ENCODE data around the gene TSEN2. TPM values are rescaled to one million over a fixed set of nuclear protein-coding genes. Genes with fewer than 3 reads are reported as not detected.

The TSEN2 gene
- total RNA-seq, 1 experiment from 2014 or later, result 22.0 TPM

DNA sequence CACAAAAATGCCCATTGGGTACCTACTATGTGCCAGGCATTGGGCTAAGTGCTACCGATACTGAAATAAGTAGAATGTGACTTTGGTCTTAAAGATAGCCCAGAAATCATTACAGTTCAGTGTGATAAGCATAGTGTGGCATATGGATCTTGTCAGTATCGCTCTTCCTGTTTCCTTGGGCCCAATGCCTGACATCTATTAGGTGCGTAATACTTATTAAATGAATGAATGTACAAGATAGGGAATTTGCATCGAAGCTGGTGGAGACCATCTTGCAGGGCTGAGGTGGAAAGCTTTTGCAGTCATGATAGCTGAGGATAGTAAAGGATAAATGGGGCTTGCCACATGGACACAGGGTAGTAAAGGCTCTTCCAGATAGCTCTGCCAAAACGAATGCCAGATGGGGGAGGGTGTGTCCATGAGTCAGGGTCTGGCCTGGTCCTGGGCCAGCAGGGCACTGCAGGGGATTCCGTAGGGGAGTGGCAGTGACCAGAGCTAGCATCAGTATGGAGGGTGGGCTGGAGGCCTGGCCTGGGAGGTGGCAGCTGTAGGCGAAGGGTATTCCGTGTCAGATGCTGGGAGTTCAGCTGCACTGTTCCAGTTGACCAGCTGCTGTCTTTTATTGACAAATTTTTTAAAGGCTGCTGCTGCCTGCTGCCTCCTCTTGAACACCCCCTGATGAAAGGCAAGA, 23.5 kb downstream of the TSEN2 start:
- intact Hi-C loops (cut with micrococcal nuclease; ENCODE audit: unreplicated experiment), result no loop called here
- Histone ChIP-seq H3K4me3 (ENCODE audit: low read depth in 2 of 2, low read length in 2 of 2) (no peak overlapping the region), H3K4me1 (ENCODE audit: control insufficient read depth, insufficient read depth, low read length) (no peaks in the 10 kb centered on the region), H3K27ac (ENCODE audit: low read length) (no peak overlapping the region), H3K27me3 (ENCODE audit: control insufficient read depth, insufficient read depth, low read length) (no peaks in the 10 kb centered on the region), H3K9me3 (ENCODE audit: control insufficient read depth, insufficient read depth, low read depth, low read length) (no peaks in the 10 kb centered on the region), H3K36me3 (ENCODE audit: control insufficient read depth, insufficient read depth, low read length) (no peaks in the 10 kb centered on the region; the same call in none of the 2 replicates)
- DNase-seq (ENCODE audit: low read depth, low spot score), result no peak
- POLR2A ChIA-PET, result no interaction called here
- in situ Hi-C loops (cut with HindIII; ENCODE audit: low pct_unique_long_range_greater_than_20kb, low sequenced_read_pairs), result no loop called here
- peak; percentile 45; the same call in 1 of the 2 replicates for ATAC-seq
- no TSS peak for BruUV-seq (replicated peaks)
- TF ChIP-seq, protein P1, sequence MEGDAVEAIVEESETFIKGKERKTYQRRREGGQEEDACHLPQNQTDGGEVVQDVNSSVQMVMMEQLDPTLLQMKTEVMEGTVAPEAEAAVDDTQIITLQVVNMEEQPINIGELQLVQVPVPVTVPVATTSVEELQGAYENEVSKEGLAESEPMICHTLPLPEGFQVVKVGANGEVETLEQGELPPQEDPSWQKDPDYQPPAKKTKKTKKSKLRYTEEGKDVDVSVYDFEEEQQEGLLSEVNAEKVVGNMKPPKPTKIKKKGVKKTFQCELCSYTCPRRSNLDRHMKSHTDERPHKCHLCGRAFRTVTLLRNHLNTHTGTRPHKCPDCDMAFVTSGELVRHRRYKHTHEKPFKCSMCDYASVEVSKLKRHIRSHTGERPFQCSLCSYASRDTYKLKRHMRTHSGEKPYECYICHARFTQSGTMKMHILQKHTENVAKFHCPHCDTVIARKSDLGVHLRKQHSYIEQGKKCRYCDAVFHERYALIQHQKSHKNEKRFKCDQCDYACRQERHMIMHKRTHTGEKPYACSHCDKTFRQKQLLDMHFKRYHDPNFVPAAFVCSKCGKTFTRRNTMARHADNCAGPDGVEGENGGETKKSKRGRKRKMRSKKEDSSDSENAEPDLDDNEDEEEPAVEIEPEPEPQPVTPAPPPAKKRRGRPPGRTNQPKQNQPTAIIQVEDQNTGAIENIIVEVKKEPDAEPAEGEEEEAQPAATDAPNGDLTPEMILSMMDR (IDR thresholded peaks at IDR 0.05), result no peak
- no peak for TF ChIP-seq TCF7L2 (IDR thresholded peaks at IDR 0.05; ENCODE audit: low read depth, low read length)
- TF ChIP-seq, protein P2, sequence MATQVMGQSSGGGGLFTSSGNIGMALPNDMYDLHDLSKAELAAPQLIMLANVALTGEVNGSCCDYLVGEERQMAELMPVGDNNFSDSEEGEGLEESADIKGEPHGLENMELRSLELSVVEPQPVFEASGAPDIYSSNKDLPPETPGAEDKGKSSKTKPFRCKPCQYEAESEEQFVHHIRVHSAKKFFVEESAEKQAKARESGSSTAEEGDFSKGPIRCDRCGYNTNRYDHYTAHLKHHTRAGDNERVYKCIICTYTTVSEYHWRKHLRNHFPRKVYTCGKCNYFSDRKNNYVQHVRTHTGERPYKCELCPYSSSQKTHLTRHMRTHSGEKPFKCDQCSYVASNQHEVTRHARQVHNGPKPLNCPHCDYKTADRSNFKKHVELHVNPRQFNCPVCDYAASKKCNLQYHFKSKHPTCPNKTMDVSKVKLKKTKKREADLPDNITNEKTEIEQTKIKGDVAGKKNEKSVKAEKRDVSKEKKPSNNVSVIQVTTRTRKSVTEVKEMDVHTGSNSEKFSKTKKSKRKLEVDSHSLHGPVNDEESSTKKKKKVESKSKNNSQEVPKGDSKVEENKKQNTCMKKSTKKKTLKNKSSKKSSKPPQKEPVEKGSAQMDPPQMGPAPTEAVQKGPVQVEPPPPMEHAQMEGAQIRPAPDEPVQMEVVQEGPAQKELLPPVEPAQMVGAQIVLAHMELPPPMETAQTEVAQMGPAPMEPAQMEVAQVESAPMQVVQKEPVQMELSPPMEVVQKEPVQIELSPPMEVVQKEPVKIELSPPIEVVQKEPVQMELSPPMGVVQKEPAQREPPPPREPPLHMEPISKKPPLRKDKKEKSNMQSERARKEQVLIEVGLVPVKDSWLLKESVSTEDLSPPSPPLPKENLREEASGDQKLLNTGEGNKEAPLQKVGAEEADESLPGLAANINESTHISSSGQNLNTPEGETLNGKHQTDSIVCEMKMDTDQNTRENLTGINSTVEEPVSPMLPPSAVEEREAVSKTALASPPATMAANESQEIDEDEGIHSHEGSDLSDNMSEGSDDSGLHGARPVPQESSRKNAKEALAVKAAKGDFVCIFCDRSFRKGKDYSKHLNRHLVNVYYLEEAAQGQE (IDR thresholded peaks at IDR 0.05; ENCODE audit: insufficient read depth in 1 of 2, low read depth in 2 of 2, low read length in 1 of 2), result no peak
- no peak for TF ChIP-seq POLR2AphosphoS5 (IDR thresholded peaks at IDR 0.05; ENCODE audit: low read depth, low read length)
- no peak for TF ChIP-seq SIN3A (IDR thresholded peaks at IDR 0.05; ENCODE audit: borderline replicate concordance, insufficient read depth, low read depth, low read length)
- CTCF ChIA-PET, result no interaction called here

DNA sequence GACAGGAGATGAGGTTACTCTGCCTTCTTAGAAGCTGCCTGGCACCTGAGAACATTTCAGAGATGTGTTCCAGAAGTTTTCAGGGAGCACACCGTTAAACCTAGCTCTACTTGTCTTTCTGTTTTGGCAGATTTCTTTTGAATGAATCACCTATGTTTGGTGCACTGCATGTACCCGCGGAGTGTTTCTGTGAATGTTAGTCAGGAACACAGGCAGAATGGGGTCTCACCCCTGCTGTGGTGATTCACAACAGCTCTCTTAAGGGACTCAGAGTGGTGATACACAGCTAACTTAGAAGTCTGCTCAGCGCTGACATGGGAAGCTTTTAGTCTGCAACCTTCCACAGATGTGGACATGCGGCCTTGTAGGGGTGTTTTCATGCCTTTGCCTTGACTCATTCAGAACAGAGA, 24.0 kb downstream of the TSEN2 start:
- in situ Hi-C loops (cut with HindIII; ENCODE audit: low pct_unique_long_range_greater_than_20kb, low sequenced_read_pairs), result no loop called here
- Histone ChIP-seq H3K36me3 (ENCODE audit: control insufficient read depth, insufficient read depth, low read length) (no peaks in the 10 kb centered on the region; the same call in 1 of the 2 replicates), H3K27me3 (ENCODE audit: control insufficient read depth, insufficient read depth, low read length) (no peaks in the 10 kb centered on the region), H3K4me3 (ENCODE audit: low read depth in 2 of 2, low read length in 2 of 2) (no peak overlapping the region), H3K9me3 (ENCODE audit: control insufficient read depth, insufficient read depth, low read depth, low read length) (no peaks in the 10 kb centered on the region), H3K27ac (ENCODE audit: low read length) (no peak overlapping the region), H3K4me1 (ENCODE audit: control insufficient read depth, insufficient read depth, low read length) (no peaks in the 10 kb centered on the region)
- ChIA-PET POLR2A (no interaction called here), CTCF (no interaction called here)
- no peak for DNase-seq (ENCODE audit: low read depth, low spot score)
- BruUV-seq (replicated peaks), result no TSS peak
- intact Hi-C loops (cut with micrococcal nuclease; ENCODE audit: unreplicated experiment), result no loop called here
- TF ChIP-seq, protein P2 (IDR thresholded peaks at IDR 0.05; ENCODE audit: insufficient read depth in 1 of 2, low read depth in 2 of 2, low read length in 1 of 2), result no peak
- no peak for TF ChIP-seq TCF7L2 (IDR thresholded peaks at IDR 0.05; ENCODE audit: low read depth, low read length)
- TF ChIP-seq SIN3A (IDR thresholded peaks at IDR 0.05; ENCODE audit: borderline replicate concordance, insufficient read depth, low read depth, low read length), result no peak
- TF ChIP-seq, protein P1 (IDR thresholded peaks at IDR 0.05), result no peak
- TF ChIP-seq POLR2AphosphoS5 (IDR thresholded peaks at IDR 0.05; ENCODE audit: low read depth, low read length), result no peak
- peak; percentile 53 for ATAC-seq
